Fibroblast of skin of left quadriceps (primary cell): ENCODE measurements around the gene SCAF1.
"Not testable (repeated sequence)": the region's sequence is repeated elsewhere in the genome, so short reads cannot be mapped to it uniquely, and the experiment has no call there.

ENCODE experiments used
- DNase-seq, 2 experiments: peaks; one replicate each; pipeline ENCODE4 v3.0.0-alpha.2; 2013; ENCODE audit warnings: low read depth in 2 of 2

Gene SCAF1

DNA sequence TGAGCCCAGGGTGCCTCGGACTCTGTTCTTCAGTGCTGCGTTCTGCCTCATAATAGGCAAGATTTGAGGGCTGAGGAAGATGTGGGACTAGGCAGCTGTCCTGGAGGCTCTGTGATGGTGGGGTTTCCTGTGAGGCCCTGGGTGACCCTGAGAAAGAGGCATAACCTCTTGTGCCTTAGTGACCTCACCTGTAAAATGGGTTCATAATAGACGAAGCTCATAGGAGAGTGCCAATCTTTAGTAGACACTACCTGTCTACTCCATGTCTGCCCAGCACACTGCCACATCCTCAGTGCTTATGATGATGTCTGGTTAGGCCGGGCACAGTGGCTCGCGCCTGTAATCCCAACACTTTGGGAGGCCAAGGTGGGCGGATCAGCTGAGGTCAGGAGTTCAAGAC lies 25.5 kb upstream of the SCAF1 start:
- no peak for DNase-seq

DNA sequence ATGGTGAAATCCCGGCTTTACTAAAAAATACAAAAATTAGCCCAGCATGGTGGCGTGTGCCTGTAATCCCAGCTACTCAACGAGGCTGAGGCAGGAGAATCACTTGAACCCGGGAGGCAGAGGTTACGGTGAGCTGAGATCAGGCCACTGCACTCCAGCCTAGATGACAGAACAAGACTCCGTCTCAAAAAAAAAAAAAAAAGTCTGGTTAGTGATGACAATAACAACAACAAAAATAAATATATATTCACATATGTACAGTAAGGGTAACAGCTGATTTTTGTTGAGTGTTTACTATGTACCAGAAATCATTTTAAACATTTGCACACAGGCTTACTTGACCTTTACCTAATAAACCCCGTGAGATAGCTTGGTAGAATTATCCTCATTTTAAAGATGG lies 25.1 kb upstream of the SCAF1 start:
- DNase-seq, result no peak

DNA sequence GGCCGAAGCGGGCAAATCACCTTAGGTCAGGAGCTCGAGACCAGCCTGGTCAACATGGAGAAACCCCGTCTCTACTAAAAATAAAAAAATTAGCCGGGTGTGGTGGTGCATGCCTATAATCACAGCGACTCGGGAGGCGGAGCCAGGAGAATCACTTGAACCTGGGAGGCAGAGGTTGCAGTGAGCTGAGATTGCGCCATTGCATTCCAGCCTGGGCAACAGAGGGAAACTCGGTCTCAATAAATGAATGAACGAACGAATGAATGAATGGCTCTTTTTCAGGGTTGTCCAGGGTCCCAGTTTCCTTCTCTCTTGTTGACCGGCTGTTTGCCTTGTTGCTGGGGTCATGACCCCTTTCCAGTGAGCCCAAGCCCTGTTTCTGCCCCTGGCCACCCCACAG lies 24.1 kb upstream of the SCAF1 start:
- not testable (repeated sequence) for DNase-seq

DNA sequence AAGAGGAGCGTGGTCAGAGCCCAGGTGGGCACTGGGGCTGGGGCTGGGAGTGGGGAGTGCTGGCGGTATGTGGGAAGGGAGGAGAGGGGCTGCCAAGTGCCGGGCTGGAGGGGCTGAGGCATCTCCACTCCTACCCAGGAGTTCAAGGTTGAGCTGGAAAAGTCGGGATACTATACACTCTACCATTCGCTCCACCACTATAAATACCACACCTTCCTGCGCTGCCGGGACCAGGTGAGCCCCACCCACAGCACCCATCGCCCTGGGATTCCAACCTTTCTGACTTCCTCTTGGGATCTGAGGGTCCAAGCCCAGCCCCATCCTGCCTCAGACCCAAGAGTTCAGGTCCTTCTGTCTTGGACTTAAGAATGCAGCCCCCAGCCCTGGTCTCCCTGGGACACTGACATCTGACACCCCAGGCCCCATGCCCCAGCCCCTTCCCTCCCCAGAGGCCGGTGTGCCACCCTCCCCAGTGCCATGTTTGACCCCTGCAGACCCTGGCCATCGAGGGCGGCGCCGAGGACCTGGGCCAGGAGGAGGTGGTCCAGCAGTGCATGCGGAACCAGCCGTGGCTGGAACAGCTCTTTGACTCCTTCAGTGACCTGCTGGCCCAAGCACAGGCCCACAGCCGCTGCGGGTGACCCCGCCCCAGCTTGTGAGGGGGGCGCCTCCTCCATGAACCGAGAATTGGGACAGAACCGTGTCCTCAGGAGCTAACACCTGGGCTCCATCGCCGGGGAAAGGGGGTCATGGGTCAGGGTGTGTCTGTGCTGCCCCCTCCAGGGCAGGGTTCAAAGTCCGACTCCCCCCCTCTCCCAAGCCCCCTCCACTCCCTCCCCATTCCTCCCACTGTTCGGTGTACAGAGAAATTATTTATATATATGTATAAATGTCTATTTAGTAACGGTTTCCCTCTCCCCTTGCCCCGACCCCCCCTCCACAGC lies 16.8 kb upstream of the SCAF1 start:
- no peak for DNase-seq

DNA sequence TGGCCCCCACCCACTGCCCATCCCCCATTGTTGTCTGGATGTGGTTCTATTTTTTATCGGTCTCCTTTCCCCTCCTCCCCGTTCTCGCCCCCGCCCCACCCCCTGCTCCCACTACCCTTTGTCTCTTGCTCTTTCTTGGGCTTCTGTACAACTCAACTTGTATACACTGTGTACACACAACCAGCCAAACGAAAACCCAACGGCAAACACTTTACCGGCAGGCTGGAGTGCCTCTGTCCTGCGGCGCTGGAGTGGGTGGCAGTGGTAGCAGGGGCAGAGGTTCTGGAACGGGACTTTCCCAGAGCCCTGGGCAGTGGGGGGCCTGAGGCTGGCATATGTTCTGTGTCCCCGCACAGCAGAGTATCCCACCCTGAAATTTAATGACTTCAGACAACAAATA lies 15.8 kb upstream of the SCAF1 start:
- no peak for DNase-seq

DNA sequence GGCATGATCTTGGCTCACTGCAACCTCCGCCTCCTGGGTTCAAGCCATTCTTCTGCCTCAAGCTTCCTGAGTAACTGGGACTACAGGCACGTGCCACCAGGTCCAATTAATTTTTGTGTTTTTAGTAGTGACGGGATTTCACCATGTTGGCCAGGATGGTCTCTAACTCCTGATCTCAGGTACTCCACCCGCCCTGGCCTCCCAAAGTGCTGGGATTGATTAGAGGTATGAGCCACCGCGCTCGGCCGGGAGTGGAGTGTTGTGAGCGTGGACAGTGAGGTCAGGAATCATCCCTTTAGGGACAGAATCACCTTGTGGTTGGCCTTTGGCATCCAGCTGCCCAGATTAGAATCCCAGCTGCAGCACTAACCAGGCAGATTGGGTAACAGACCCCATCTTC lies 12.3 kb upstream of the SCAF1 start:
- DNase-seq, result no peak

DNA sequence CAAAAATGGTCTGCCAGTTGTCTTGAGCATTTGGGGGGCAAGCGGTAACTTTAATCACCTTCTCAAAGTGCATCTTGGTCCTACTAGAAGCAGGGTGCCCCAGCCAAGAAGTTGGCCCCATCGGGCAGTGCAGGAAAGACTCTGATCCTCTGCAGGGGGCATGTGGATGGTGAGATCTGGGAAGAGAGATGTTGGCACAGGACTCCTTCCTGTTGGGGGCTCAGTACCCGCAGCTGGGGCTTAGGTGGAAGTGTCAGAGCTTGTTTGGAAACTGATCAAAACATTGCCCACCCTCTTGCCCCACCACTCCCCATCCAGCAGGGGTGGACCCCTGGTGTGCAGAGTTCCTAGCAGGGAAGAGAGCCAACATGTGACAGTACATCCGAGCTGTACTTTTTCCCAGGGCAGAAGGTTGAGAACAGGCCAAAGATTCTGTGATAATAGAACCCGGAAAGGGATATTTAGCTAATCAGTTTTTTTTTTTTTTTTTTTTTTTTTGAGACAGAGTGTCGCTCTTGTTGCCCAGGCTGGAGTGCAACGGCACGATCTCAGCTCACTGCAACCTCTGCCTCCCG lies 10.9 kb upstream of the SCAF1 start:
- no peak for DNase-seq

DNA sequence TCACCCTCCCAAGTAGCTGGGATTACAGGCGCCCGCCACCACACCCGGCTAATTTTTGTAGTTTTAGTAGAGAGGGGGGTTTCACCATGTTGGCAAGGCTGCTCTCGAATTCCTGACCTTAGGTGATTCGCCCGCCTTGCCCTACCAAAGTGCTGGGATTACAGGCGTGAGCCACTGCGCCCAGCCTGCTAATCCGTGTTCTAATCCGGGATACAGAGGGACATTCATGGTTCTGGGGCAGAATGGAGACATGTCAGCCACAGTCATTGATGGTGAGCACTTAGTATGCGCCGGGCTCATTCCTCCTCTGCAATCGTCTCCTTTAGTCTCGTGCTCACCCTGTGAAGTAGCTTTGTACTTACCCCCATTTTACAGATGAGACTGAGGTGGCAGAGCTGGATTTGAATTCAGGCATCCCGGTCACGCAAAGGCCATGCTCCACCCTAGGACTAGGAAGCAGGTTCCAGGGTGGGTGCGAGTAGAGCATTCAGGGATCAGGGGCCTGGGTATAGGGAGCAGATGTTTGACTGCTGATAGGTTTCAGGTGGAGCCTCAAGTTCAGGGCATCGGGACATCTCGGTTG lies 10.3 kb upstream of the SCAF1 start:
- no peak for DNase-seq

DNA sequence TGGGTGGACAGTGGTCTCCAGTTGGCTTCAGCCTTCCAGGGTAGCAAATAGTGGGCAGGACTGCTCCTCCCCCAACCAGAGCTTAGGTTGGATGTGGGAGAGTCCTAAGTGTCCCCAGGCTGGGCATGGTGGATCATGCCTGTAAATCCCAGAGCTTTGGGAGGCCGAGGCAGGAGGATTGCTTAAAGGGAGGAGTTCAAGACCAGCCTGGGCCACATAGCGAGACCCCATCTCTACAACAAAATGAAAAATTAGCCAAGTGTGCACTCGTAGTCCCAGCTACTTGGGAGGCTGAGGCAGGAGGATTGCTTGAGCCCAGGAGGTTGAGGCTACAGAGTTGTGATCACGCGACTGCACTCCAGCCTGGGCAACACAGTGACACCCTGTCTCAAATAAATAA lies 9.4 kb upstream of the SCAF1 start:
- no peak for DNase-seq

DNA sequence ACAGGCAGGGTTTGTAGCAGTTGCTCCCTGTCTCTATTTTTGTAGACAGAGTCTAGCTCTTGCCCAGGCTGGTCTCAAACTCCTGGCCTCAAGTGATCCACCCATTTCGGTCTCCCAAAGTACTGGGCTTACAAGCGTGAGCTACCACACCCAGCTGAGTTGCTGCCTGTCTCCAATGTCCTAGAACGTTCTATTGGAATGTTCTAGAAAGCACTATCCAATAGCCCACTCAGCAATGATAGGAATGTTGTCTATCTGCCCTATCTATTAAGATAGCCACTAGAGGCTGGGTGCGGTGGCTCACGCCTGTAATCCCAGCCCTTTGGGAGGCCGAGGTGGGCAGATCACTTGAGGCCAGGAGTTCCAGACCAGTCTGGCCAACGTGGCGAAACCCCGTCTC lies 8.7 kb upstream of the SCAF1 start:
- DNase-seq, result not testable (repeated sequence)

DNA sequence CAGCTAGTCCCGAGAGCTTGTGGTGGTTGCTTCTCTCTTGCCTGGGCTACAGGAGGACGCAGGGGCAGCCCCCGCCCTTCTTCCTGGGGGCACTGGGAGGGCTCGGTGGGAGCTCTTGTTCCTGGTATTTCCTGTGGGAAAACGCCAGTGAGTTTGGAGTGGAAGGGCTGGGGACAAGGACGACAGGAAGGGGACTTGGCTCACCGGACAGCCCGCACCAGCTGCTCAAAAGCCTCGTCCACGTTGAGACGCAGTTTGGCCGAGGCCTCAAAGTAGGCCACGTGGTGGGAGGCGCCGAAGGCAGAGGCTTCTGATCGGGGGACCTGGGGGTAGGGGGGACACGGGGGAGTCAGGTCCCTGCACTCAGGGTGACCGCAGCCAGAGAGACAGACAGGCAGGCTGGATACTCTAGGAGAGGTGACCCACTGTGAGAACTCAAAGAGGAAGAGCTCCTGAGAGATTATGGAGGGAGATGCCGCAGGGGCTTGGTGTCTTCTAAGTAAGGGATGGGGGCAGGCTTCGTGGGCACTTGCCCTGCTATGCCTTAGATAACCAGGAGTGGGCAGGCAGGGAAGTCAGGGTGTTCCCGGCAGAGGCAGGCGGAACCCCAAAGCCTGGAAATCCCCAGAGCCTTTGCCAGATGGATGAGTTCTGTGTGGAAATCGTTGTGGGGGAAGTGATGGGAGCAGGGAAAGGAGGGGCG lies 6.3 kb upstream of the SCAF1 start:
- no peak for DNase-seq

DNA sequence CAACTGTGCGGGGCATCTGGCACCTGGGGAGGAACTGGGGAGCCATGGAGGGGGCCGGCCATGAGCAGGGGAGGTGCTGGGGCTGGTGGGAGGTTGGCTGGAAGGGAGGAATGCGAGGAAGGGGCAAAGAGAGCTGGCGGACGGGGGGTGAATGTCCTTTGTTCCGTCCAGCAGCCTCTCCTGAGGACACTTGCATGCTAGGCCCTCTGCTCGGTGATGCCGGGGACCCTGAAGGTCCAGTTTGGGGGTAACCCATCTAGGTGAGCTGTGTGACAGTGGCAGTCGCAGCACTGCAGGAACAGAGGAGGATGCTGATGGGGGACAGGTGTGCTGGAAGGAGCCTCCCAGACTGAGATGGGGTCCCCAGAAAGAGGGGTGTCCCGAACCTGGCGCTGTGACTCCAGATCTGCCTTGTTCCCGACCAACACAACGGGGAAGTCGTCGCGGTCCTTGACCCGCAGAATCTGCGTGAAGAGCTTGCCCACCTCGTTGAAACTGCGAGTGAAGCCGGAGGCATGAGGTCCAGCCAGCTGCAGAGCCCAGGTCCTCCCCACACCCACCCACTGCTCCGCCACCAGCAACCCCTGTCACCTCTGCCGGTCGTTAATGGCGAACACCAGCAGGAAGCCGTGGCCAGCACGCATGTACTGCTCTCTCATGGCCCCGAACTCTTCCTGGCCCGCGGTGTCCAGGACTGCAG lies 5.6 kb upstream of the SCAF1 start:
- no peak for DNase-seq

DNA sequence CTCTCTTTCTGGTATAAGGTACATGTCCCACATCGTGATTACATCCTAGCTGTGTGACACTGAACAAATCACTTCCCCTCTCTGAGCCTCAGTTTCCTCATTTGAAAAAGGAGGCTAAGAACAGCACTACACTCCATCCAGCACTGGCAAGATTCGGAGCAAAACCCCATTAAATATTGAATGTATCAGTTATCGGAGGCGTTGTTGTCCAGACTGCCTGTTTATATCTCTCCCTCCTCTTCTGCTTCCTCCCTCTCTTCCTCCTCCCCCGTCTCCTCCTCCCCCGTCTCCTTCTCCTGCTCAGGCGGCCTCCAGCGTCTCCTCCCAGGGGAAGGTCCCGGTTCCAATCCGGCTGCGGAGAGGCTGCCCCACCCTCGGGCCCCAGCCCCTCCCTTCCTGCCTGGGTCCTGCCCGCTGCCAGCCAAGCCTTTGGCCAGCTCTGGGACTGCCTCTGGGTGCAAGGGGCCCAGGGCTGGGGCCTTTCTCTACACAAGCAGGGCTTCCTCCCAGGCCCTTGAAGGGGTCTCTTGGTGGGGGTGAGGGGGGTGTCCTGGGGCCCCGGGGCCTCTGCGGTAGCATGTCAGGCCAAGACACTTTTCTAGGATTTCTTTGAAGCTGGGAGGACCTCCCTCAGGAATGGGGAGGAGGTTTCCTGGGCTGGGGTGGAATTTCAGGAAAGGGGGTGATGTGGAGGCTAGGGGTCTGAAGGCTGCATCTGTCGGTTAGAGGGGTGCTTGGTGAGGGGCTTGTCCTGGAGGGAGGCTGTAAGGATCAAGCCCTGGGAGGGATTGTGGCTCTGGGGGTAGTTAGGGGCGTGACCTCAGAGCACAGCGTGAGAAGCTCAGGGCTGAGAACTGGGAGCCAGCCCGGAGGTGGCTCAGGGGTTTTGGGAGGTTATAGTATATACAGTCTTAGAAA lies 3.9 kb upstream of the SCAF1 start:
- DNase-seq, result peak; percentile 40 to 41

DNA sequence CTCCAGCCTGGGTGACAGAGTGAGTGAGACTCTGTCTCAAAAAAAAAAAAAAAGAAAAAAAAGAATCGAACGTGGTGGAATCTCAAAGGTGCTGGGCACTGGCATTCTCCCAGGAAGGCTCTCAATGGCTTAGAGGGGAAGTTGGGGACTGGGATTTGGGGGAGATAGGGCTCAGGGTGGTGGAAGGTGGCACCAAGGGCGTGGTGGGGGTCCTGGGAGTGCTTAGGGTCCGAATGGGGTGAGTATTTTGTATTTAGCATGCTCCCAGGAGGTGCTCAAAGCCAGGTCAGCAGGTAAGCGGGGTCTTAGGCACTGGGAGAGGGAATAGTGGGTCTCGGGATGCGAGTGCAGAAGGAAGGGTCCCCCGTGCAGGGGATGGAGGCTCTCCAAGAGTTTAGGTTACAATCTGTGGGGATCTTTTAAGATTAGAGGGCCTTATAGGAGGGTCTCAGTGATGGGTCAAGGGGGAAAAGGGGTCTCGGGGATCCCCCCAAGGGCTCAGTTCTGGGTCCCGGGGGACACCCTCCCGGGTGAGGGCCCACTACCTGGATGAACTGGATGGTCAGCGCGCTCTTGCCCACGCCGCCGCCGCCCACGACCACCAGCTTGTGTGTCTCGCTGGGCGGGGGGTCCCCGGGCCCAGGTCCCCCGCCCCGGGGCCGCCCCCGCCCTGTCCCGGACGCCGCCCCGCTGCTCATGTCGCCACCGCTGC lies 2.5 kb upstream of the SCAF1 start:
- DNase-seq, result no peak

DNA sequence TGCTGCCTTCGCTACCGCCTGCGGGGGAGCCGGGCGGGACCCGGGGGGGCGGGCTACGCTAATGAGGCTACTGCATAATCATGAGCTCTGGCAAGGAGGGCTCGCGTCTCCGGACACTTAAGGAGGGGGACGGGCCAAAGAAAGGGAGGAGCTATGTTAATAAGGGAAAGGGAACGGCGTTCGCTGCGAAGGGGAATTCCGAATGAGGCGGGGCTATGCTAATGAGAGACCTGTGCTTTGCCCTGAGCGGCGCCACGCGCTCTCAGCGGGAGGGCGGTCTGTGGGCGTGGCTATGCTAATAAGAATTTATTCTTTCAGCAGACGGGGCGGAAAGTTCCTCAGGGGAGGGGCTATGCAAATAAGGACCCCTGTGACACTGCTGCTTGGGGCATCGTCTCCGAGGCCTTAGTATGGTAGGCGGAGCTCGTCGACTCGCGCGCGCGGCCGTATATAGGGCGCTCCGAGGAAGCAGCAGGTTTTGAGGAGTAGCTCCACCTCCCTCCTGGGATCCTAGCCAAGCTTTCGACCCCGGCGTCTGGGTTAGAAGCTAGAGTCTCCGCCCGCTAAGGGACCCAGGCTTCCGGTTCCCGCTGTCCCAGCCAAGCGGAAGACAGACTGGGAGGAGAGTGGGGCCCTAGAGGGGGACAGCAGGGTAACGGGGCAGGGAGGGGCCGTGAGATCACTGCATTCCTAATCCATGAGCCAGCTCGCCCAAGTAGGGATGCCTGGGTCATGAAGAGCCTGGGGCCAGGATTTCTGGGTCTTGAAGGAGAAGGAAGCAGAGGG lies 1.7 kb upstream of the SCAF1 start, which contains the start of gene RRAS:
TSS of gene RRAS (minus strand) at position 31 of the 786 bp plus-strand sequence. CDS start 45 bp downstream, outside the sequence.
- DNase-seq, result peak; percentile 100

DNA sequence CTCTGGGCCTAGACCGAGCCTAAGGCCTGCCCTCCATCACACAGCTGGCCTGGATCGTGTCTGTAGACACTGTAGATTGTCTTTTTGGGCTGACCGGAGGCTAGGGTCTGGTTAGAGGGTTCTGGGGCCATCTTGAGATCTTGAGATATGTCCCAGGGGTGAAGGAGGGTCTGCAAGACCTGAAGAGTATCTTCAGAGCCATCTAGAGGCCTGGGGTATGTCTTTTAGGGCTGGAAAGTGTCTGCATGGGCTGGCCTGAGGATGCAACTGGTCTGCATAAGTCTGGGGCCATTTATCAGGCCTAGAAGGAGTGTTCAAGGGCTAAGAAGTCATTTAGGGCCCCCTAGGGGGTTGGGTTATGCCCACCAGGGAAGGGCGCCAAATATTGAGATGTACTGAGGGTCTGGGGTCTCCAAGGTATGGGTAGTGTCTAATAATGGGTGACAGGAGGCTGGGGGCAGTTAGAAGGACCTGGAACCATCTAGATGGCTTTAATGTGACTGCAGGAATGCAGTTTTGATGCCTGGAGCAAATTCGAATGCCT lies 555 bp downstream of the SCAF1 start:
- no peak for DNase-seq

DNA sequence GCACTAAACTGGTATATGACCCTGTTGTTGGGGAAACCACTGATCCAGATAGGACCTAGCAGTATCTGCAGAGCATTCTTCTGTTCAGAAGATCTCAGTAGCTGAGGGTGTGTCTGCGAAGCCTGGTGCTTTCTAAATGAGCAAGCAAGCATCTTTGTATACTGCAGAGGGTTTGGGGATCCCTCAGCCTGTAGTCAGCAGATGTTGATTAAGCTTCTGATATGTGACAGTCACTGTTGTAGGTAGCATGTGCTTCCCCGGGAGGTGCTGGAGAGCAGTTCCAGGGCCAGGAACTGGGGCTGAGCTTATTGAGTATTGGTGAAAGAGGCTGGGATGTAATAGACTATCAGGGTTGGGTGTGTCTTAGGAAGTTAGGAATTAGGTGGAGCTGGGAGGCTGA lies 1.5 kb downstream of the SCAF1 start:
- no peak for DNase-seq

DNA sequence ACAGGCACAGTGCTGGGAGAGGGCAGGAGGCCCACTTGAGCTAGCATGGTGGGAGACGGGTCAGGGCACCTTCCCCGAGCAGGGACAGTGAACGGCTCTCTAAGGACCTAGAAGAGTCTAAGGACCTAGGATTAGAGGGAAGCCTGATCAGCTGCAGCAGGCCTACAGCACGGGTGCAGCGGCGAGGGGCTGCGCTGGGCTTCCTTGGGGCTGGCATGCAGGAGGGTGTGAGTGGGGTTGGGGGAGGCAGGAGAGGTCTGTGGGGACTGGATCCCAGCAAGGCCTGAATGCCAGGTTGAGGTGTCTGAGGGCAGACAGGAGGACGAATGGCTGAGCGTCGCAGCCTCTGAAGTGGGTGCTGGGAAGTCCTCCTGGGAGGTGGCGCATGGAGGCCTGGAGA lies 3.6 kb downstream of the SCAF1 start:
- DNase-seq, result no peak

DNA sequence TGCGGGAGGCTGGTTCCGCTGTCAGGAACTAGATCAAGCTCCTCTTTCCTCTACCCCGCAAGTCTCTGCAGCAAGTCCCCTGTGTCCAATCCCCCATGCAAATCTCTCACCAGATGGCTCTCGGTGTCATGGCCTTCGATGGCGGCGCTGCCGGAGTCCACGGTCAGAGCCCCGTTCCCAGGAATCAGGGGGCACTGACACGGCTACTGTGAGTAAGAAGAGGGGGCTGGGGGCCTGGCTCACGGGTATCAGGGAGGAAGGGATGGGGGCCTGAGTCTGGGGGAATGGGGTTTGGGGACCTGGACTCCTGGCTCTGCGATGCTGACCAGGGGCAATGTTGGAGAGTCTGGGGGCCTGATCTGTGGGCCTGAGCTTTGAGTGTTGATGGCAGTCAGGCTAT lies 4.0 kb downstream of the SCAF1 start:
- no peak for DNase-seq
